GM21529 (cell line): Measurements from ENCODE around the gene HNRNPUL1.
A peak's percentile ranks its signal among the peaks of the same experiment; 100 is the strongest.

Experiments
- ATAC-seq: cut with Tn5 transposase; IDR thresholded peaks from one replicate; pipeline ENCODE4 v1.9.1; 2021; ENCODE audit not compliant: unreplicated experiment

The HNRNPUL1 gene

GRCh38 chr19:41307090-41307875 is 43.1 kb downstream of the HNRNPUL1 start:
- ATAC-seq = no peak

- ATAC-seq = no peak
These were observed 43.8 kb downstream of the HNRNPUL1 start for GRCh38 chr19:41307954-41308449.

- ATAC-seq = no peak
These were observed 44.4 kb downstream of the HNRNPUL1 start for GRCh38 chr19:41308450-41309179.

- no peak for ATAC-seq
These were observed 45.2 kb downstream of the HNRNPUL1 start for GRCh38 chr19:41309180-41310032.

GRCh38 chr19:41310033-41310831 is 46.1 kb downstream of the HNRNPUL1 start, which contains the start of gene CCDC97:
Gene CCDC97 (plus strand): TSS chr19:41310172. CDS start chr19:41310311, 139 bp downstream.
- peak; percentile 53 for ATAC-seq

GRCh38 chr19:41311072-41311471 is 46.9 kb downstream of the HNRNPUL1 start:
- ATAC-seq = no peak

GRCh38 chr19:41311613-41312012 is 47.4 kb downstream of the HNRNPUL1 start:
- ATAC-seq = no peak

GRCh38 chr19:41316306-41316920 is 52.2 kb downstream of the HNRNPUL1 start:
- no peak for ATAC-seq

GRCh38 chr19:41318696-41319499 is 54.7 kb downstream of the HNRNPUL1 start:
- no peak for ATAC-seq

GRCh38 chr19:41319500-41320184 is 55.5 kb downstream of the HNRNPUL1 start:
- ATAC-seq = no peak

GRCh38 chr19:41320185-41320518 is 56.0 kb downstream of the HNRNPUL1 start:
- no peak for ATAC-seq

- no peak for ATAC-seq
These were observed 56.4 kb downstream of the HNRNPUL1 start for GRCh38 chr19:41320568-41320967.

GRCh38 chr19:41321204-41321599 is 57.0 kb downstream of the HNRNPUL1 start:
- no peak for ATAC-seq

- no peak for ATAC-seq
These were observed 57.6 kb downstream of the HNRNPUL1 start for GRCh38 chr19:41321600-41322270.

GRCh38 chr19:41322451-41322850 is 58.3 kb downstream of the HNRNPUL1 start:
- no peak for ATAC-seq

GRCh38 chr19:41323023-41323422 is 58.9 kb downstream of the HNRNPUL1 start:
- ATAC-seq = no peak

- ATAC-seq = no peak
These were observed 59.4 kb downstream of the HNRNPUL1 start for GRCh38 chr19:41323430-41324125.
